Pancreas (tissue), 10 donors: Measurements from ENCODE around the gene KRT6A. TPM values are rescaled to one million over a fixed set of nuclear protein-coding genes. Genes with fewer than 3 reads are reported as not detected.

Source experiments
- ATAC-seq, 4 donors: fragments of 200-7000 bp; cut with Tn5 transposase; one replicate each; pipeline versions ENCODE4 v1.8.0 to v1.9.1; 2020; ENCODE audit warnings: mild to moderate bottlenecking in 4 of 4, moderate library complexity in 4 of 4
- DNase-seq, 6 donors: peaks; one replicate each; pipeline ENCODE4 v3.0.0-alpha.2; 2020
- FAIRE-seq: peaks from 2 replicates; lab custom pipeline; 2012; peaks lifted over from hg19 to GRCh38; lab: Jason Lieb, UNC
- H3K27ac ChIP-seq, 4 donors: fragments of 200-600 bp; sonication (generic); 1 replicate in 3 of 4; 2 replicates in 1 of 4; pipeline versions ENCODE4 v1.5.0 to v1.8.0; 2020
- H3K27me3 ChIP-seq, 4 donors: fragments of 200-600 bp; one replicate each; pipeline ENCODE4 v1.8.0; 2021
- H3K36me3 ChIP-seq, 3 donors: fragments of 200-600 bp; sonication (generic) in 1 of 3; one replicate each; pipeline versions ENCODE4 v1.5.0 to v1.8.0; 2020 to 2021
- H3K4me1 ChIP-seq, 3 donors: fragments of 200-600 bp; one replicate each; pipeline ENCODE4 v1.8.0; 2021
- H3K4me3 ChIP-seq, 4 donors: fragments of 200-600 bp; sonication (generic) in 2 of 4; one replicate each; pipeline versions ENCODE4 v1.5.0 to v1.8.0; 2020 to 2021
- H3K9me3 ChIP-seq, 4 donors: fragments of 200-600 bp; one replicate each; pipeline ENCODE4 v1.8.0; 2021
- WGBS, 2 donors: extraction: QIAGEN DNeasy Blood & Tissue Kit; methylation state at CpG; one replicate each; pipeline ENCODE4 v1.1.7; 2013; 5-methylcytosine and 5-hydroxymethylcytosine counted together
- intact Hi-C, 3 donors: fragments of 100-400 bp; cut with DNase I; formaldehyde crosslinking; loops; one replicate each; pipeline versions ENCODE4 v1.11.1 to v1.14.2; 2022
- polyA plus RNA-seq, 2 donors: library from polyadenylated mRNA; stranded (reverse); fragments of 200-250 nt; gene quantifications; one replicate each; pipeline ENCODE4 v1.2.3, GENCODE V29; 2013
- total RNA-seq, 6 donors: library from RNA; stranded (reverse); fragmentation: NEBNext Ultra II Directional in 4 of 6; extraction: Animal tissue kit (Norgen Biotek cat#: 25700) in 4 of 6; gene quantifications; one replicate each; pipeline versions ENCODE4 v1.2.1 to v1.2.4, GENCODE V29; 2021 to 2023
- TF ChIP-seq, protein P1 (sequence below), 4 donors: fragments of 200-600 bp; sonication (generic) in 3 of 4; IDR thresholded peaks; one replicate each; pipeline versions ENCODE4 v1.5.0 to v1.8.0; 2021; ENCODE audit warnings: antibody characterized with exemption in 4 of 4
- donor health status: healthy with polysubstance abuse.
- donor health status: DM: no; HTN: no; CAD: no; lungs with moderate emphysema.
- donor health status: DM: no; HTN: no; CAD: no.
- donor health status: control.
- donor health status: control.
- donor health status: Bipolar disorder and iron deficiency.
- donor health status: DM: yes; HTN: yes; CAD: no.
- donor health status: DM: no; HTN: no; CAD: no.
- donor health status: DM: no; HTN: no; CAD: no.
- donor health status: DM: yes; HTN: yes; CAD: no.

KRT6A gene
- total and polyA plus RNA-seq, 8 donors, result 0.15 to 2.2 (median 0.82) TPM; not detected in 5

- TF ChIP-seq, protein P1, sequence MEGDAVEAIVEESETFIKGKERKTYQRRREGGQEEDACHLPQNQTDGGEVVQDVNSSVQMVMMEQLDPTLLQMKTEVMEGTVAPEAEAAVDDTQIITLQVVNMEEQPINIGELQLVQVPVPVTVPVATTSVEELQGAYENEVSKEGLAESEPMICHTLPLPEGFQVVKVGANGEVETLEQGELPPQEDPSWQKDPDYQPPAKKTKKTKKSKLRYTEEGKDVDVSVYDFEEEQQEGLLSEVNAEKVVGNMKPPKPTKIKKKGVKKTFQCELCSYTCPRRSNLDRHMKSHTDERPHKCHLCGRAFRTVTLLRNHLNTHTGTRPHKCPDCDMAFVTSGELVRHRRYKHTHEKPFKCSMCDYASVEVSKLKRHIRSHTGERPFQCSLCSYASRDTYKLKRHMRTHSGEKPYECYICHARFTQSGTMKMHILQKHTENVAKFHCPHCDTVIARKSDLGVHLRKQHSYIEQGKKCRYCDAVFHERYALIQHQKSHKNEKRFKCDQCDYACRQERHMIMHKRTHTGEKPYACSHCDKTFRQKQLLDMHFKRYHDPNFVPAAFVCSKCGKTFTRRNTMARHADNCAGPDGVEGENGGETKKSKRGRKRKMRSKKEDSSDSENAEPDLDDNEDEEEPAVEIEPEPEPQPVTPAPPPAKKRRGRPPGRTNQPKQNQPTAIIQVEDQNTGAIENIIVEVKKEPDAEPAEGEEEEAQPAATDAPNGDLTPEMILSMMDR (IDR thresholded peaks at IDR 0.05), result no peak
- DNase-seq, result no peak
- intact Hi-C loops, result no loop called here
- Histone ChIP-seq H3K9me3 (no peaks in the 10 kb centered on the region), H3K36me3 (no peaks in the 10 kb centered on the region), H3K4me3 (no peak overlapping the region), H3K4me1 (no peaks in the 10 kb centered on the region), H3K27ac (no peak overlapping the region), H3K27me3 (no peaks in the 10 kb centered on the region)
- 79 to 81% methylated on average over 8 of the region's 8 CpGs for WGBS, 2 donors
- FAIRE-seq, result no peak
- ATAC-seq, result no peak
These were observed 54.5 kb downstream of the KRT6A start for GRCh38 chr12:52438305-52439301.

GRCh38 chr12:52437508-52437907, 55.5 kb downstream of the KRT6A start:
- no peak overlapping the region for H3K4me3 ChIP-seq
- TF ChIP-seq, protein P1 (IDR thresholded peaks at IDR 0.05), result no peak
- ATAC-seq, result no peak
- no peaks in the 10 kb centered on the region for H3K9me3 ChIP-seq
- 58 to 69% methylated on average over 9 of the region's 9 CpGs for WGBS, 2 donors
- intact Hi-C loops, result no loop called here
- H3K36me3 ChIP-seq, result no peaks in the 10 kb centered on the region
- H3K27me3 ChIP-seq, result no peaks in the 10 kb centered on the region
- FAIRE-seq, result no peak
- no peak overlapping the region for H3K27ac ChIP-seq
- no peaks in the 10 kb centered on the region for H3K4me1 ChIP-seq
- DNase-seq, result no peak

Other genes with a start within 250 kb of the KRT6A start
- 1 to 10 TPM in 4 of 6 donors, under 1 TPM in 2; 0.60 to 3.3 (median 1.6) TPM for gene KRT86, start 218.6 kb downstream of the KRT6A start, total RNA-seq
- 1 to 10 TPM; 1.5 to 3.2 TPM for gene KRT86, start 218.6 kb downstream of the KRT6A start, polyA plus RNA-seq
- gene KRT81, start 201.7 kb downstream of the KRT6A start, total RNA-seq, result under 1 TPM in 2 of 6 donors, not detected in 4; 0.22 to 0.76 TPM
- under 1 TPM; 0.38 to 0.66 TPM for gene KRT81, start 201.7 kb downstream of the KRT6A start, polyA plus RNA-seq
- gene KRT83, start 171.9 kb downstream of the KRT6A start, total RNA-seq, result not detected
- not detected for gene KRT83, start 171.9 kb downstream of the KRT6A start, polyA plus RNA-seq
- not detected for gene KRT85, start 125.8 kb downstream of the KRT6A start, total RNA-seq
- gene KRT85, start 125.8 kb downstream of the KRT6A start, polyA plus RNA-seq, result not detected
- gene KRT84, start 107.6 kb downstream of the KRT6A start, total RNA-seq, result not detected
- not detected for gene KRT84, start 107.6 kb downstream of the KRT6A start, polyA plus RNA-seq
- not detected for gene KRT82, start 86.9 kb downstream of the KRT6A start, total RNA-seq
- not detected for gene KRT82, start 86.9 kb downstream of the KRT6A start, polyA plus RNA-seq
- not detected for gene KRT75, start 58.9 kb downstream of the KRT6A start, total RNA-seq
- gene KRT75, start 58.9 kb downstream of the KRT6A start, polyA plus RNA-seq, result not detected
- gene KRT6B, start 41.1 kb downstream of the KRT6A start, total RNA-seq, result 1 to 10 TPM in 2 of 6 donors, under 1 TPM in 3, not detected in 1; 0.08 to 3.6 (median 0.20) TPM
- under 1 TPM in 1 of 2 donors, not detected in 1; 0.23 TPM for gene KRT6B, start 41.1 kb downstream of the KRT6A start, polyA plus RNA-seq
- not detected for gene KRT6C, start 19.5 kb downstream of the KRT6A start, total RNA-seq
- not detected for gene KRT6C, start 19.5 kb downstream of the KRT6A start, polyA plus RNA-seq
- gene KRT5, start 27.1 kb upstream of the KRT6A start, total RNA-seq, result 1 to 10 TPM in 4 of 6 donors, under 1 TPM in 2; 0.51 to 5.8 (median 1.9) TPM
- gene KRT5, start 27.1 kb upstream of the KRT6A start, polyA plus RNA-seq, result 1 to 10 TPM; 1.5 to 1.6 TPM
- not detected for gene KRT71, start 59.9 kb upstream of the KRT6A start, total RNA-seq
- not detected for gene KRT71, start 59.9 kb upstream of the KRT6A start, polyA plus RNA-seq
- gene KRT74, start 80.6 kb upstream of the KRT6A start, total RNA-seq, result not detected
- gene KRT74, start 80.6 kb upstream of the KRT6A start, polyA plus RNA-seq, result not detected
- gene KRT72, start 108.2 kb upstream of the KRT6A start, total RNA-seq, result under 1 TPM in 1 of 6 donors, not detected in 5; 0.09 TPM
- gene KRT72, start 108.2 kb upstream of the KRT6A start, polyA plus RNA-seq, result not detected
- not detected for gene KRT73, start 125.3 kb upstream of the KRT6A start, total RNA-seq
- gene KRT73, start 125.3 kb upstream of the KRT6A start, polyA plus RNA-seq, result not detected
- gene KRT2, start 159.0 kb upstream of the KRT6A start, total RNA-seq, result not detected
- under 1 TPM in 1 of 2 donors, not detected in 1; 0.02 TPM for gene KRT2, start 159.0 kb upstream of the KRT6A start, polyA plus RNA-seq
- gene KRT1, start 187.2 kb upstream of the KRT6A start, total RNA-seq, result under 1 TPM in 2 of 6 donors, not detected in 4; 0.17 to 0.41 TPM
- gene KRT1, start 187.2 kb upstream of the KRT6A start, polyA plus RNA-seq, result not detected
- gene KRT77, start 210.3 kb upstream of the KRT6A start, total RNA-seq, result not detected
- gene KRT77, start 210.3 kb upstream of the KRT6A start, polyA plus RNA-seq, result under 1 TPM in 1 of 2 donors, not detected in 1; 0.07 TPM